SK-N-SH (cell line): ENCODE measurements around the gene MAP2.

Experiments used
- CTCF ChIP-seq: fragments of 200-600 bp; sonication (generic); IDR thresholded peaks from 2 replicates; pipeline ENCODE4 v1.6.1; 2017; ENCODE audit warnings: antibody characterized with exemption, mild to moderate bottlenecking, moderate library complexity
- EP300 ChIP-seq, 2 experiments: IDR thresholded peaks; 2 replicates each; pipeline versions ENCODE4 v1.4.0 to v1.6.1; 2012; ENCODE audit warnings: borderline replicate concordance in 1 of 2, low read depth in 1 of 2, low read length in 1 of 2
- EZH2phosphoT487 ChIP-seq: fragments of 200-600 bp; sonication (generic); IDR thresholded peaks from 2 replicates; pipeline ENCODE4 v1.6.1; 2017; ENCODE audit warnings: low read depth, mixed run types, mild to moderate bottlenecking, antibody characterized with exemption, moderate library complexity, borderline replicate concordance
- JUND ChIP-seq: IDR thresholded peaks from 2 replicates; pipeline ENCODE4 v1.4.0; 2012
- MEF2A ChIP-seq: IDR thresholded peaks from 2 replicates; pipeline ENCODE4 v1.4.0; 2012; ENCODE audit warnings: low read depth, borderline replicate concordance
- NFIC ChIP-seq: IDR thresholded peaks from 2 replicates; pipeline ENCODE4 v1.4.0; 2012; ENCODE audit warnings: borderline replicate concordance
- PBX3 ChIP-seq: IDR thresholded peaks from 2 replicates; pipeline ENCODE4; 2012
- POLR2AphosphoS5 ChIP-seq: IDR thresholded peaks from 2 replicates; pipeline ENCODE4 v1.6.1; 2012; ENCODE audit warnings: low read depth, low read length
- SIN3A ChIP-seq: IDR thresholded peaks from 2 replicates; pipeline ENCODE4 v1.6.1; 2012; ENCODE audit warnings: low read depth, mild to moderate bottlenecking, low read length, moderate library complexity, borderline replicate concordance
- TAF1 ChIP-seq: IDR thresholded peaks from 2 replicates; pipeline ENCODE4 v1.6.1; 2012; ENCODE audit warnings: low read depth, mild to moderate bottlenecking, low read length, moderate library complexity, borderline replicate concordance
- TEAD4 ChIP-seq: IDR thresholded peaks from 2 replicates; pipeline ENCODE4 v1.4.0; 2012; ENCODE audit warnings: mild to moderate bottlenecking, borderline replicate concordance; ENCODE audit not compliant: insufficient read depth

DNA sequence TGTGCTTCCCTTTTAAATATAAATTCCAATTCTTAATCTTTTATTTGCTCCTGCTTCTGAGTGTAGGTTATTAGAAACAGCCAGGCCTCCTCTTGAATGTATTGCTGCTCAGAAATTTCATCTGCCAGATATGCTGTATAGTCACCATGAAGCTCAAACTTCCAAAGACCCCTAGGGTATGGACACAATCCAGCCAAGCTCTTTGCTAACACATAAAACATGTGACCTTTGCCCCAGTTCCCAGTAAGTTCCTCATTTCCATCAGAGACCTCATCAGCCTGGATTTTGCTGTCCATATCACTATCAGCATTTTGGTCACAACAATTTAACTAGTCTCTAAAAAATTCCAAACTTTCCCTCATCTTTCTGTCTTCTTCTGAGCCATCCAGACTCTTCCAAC lies 75.2 kb downstream of the MAP2 start:
- TF ChIP-seq EP300 (IDR thresholded peaks at IDR 0.05; ENCODE audit: borderline replicate concordance in 1 of 2, low read depth in 1 of 2, low read length in 1 of 2) (no peak), JUND (no peak), POLR2AphosphoS5 (no peak), CTCF (no peak), TEAD4 (no peak), SIN3A (no peak), NFIC (no peak), MEF2A (no peak), EZH2phosphoT487 (no peak), TAF1 (no peak), PBX3 (no peak)
